Middle frontal gyrus (tissue), 1 donor: ENCODE measurements around the gene TTC28.

ENCODE experiments used
- DNase-seq: peaks from one replicate; pipeline ENCODE4 v3.0.0-alpha.2; 2015; ENCODE audit warnings: low spot score; ENCODE audit errors: extremely low spot score

TTC28 gene

GRCh38 chr22:28442711-28443525, 236.7 kb downstream of the TTC28 start:
- DNase-seq: no peak

GRCh38 chr22:28442264-28442710, 237.4 kb downstream of the TTC28 start:
- peak; percentile 61 for DNase-seq

- DNase-seq: no peak
These were observed 237.8 kb downstream of the TTC28 start for GRCh38 chr22:28441720-28442263.

GRCh38 chr22:28440592-28441390, 238.8 kb downstream of the TTC28 start:
- no peak for DNase-seq

- DNase-seq: no peak
These were observed 241.4 kb downstream of the TTC28 start for GRCh38 chr22:28438183-28438768.

- no peak for DNase-seq
These were observed 243.7 kb downstream of the TTC28 start for GRCh38 chr22:28435982-28436381.

GRCh38 chr22:28435140-28435768, 244.4 kb downstream of the TTC28 start:
- DNase-seq: no peak

GRCh38 chr22:28430466-28431025, 249.1 kb downstream of the TTC28 start:
- DNase-seq: no peak

GRCh38 chr22:28429711-28430110, 249.9 kb downstream of the TTC28 start:
- no peak for DNase-seq

GRCh38 chr22:28428271-28428670, 251.4 kb downstream of the TTC28 start:
- DNase-seq: no peak

GRCh38 chr22:28426346-28427132, 253.1 kb downstream of the TTC28 start:
- DNase-seq: no peak

- DNase-seq: no peak
These were observed 254.4 kb downstream of the TTC28 start for GRCh38 chr22:28425211-28425610.

- no peak for DNase-seq
These were observed 255.1 kb downstream of the TTC28 start for GRCh38 chr22:28424427-28425080.

GRCh38 chr22:28419919-28420318, 259.7 kb downstream of the TTC28 start:
- no peak for DNase-seq

- DNase-seq: no peak
These were observed 261.6 kb downstream of the TTC28 start for GRCh38 chr22:28418008-28418407.

- DNase-seq: no peak
These were observed 262.2 kb downstream of the TTC28 start for GRCh38 chr22:28417431-28417830.

GRCh38 chr22:28414913-28415312, 264.7 kb downstream of the TTC28 start:
- DNase-seq: no peak

- DNase-seq: no peak
These were observed 265.8 kb downstream of the TTC28 start for GRCh38 chr22:28413612-28414399.

GRCh38 chr22:28412109-28412508, 267.5 kb downstream of the TTC28 start:
- no peak for DNase-seq
